ENCODE data around the gene LURAP1L.

LURAP1L gene

GRCh38 chr9:12784461-12785259 lies 9.8 kb downstream of the LURAP1L start:
- no peak overlapping the region for H3K4me3 ChIP-seq (ENCODE audit: low read length)
- TF ChIP-seq CTCF (conservative IDR thresholded peaks at IDR 0.05; ENCODE audit: low read depth, low read length): no peak
- peak; percentile 63 for DNase-seq (ENCODE audit: low read depth)

GRCh38 chr9:12785260-12785770 lies 10.5 kb downstream of the LURAP1L start:
- TF ChIP-seq CTCF (conservative IDR thresholded peaks at IDR 0.05; ENCODE audit: low read depth, low read length): no peak
- no peak overlapping the region for H3K4me3 ChIP-seq (ENCODE audit: low read length)
- DNase-seq (ENCODE audit: low read depth): no peak

GRCh38 chr9:12785941-12786340 lies 11.1 kb downstream of the LURAP1L start:
- H3K4me3 ChIP-seq (ENCODE audit: low read length): no peak overlapping the region
- DNase-seq (ENCODE audit: low read depth): no peak
- no peak for TF ChIP-seq CTCF (conservative IDR thresholded peaks at IDR 0.05; ENCODE audit: low read depth, low read length)

GRCh38 chr9:12790001-12790400 lies 15.2 kb downstream of the LURAP1L start:
- no peak overlapping the region for H3K4me3 ChIP-seq (ENCODE audit: low read length)
- DNase-seq (ENCODE audit: low read depth): no peak
- TF ChIP-seq CTCF (conservative IDR thresholded peaks at IDR 0.05; ENCODE audit: low read depth, low read length): no peak

DNA sequence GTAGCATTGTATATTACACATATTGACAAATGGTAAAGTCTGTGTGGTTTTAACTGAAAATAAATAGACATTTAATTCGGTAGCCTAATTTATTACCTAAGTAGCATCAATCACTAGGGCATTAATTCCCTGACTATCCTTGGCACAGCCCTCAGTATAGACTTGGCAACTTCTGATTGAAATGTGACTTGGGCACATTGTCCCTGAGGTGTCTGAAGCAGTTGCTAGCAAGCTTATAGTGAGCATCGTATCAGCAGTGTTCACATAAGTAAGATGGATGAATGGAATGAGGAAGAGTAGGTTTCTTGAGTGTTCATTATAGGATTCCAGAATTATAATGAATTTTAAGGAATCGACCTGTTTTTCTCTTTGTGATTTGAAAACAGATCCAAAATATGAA lies 16.1 kb downstream of the LURAP1L start:
- no peak for DNase-seq (ENCODE audit: low read depth)
- TF ChIP-seq CTCF (conservative IDR thresholded peaks at IDR 0.05; ENCODE audit: low read depth, low read length): no peak
- no peak overlapping the region for H3K4me3 ChIP-seq (ENCODE audit: low read length)

DNA sequence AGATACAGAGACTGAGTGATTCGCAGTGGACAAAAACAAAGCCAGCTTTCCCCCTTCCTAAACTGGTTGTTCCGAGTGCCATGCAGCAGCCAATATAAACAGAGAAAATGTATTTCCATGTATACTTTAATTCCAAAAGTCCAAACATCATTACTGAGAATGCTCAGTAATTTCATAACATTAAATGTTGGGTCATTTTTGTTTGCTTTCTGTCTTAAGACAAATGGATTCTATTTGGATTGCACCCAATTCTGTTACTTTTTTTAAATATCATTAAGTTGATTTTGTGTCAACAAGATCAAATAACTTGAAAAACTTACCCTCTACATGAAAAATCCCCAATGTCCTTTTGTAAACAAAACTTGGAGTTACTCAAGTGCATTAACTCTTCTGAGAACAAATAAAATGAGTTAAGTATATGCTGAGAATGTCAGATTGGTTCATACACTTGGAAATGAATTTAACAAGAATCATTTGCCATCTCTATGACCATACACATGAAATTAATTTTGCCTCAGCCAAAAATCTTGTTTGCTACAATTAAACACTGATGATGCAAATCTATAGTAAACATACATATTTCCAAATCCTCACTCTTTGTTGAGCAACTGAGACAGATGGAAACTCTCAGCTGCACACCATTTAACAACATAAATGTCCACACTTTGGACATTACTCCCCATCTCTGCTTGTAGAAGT lies 19.4 kb downstream of the LURAP1L start:
- DNase-seq (ENCODE audit: low read depth): no peak
- H3K4me3 ChIP-seq (ENCODE audit: low read length): no peak overlapping the region
- no peak for TF ChIP-seq CTCF (conservative IDR thresholded peaks at IDR 0.05; ENCODE audit: low read depth, low read length)

Data from retinal pigment epithelial cell (primary cell).